ENCODE data around the gene KLHL29. TPM values are rescaled to one million over a fixed set of nuclear protein-coding genes. Genes with fewer than 3 reads are reported as not detected.

KLHL29 gene
- total RNA-seq, 1 donor from 2014 or later: 16.3 TPM

DNA sequence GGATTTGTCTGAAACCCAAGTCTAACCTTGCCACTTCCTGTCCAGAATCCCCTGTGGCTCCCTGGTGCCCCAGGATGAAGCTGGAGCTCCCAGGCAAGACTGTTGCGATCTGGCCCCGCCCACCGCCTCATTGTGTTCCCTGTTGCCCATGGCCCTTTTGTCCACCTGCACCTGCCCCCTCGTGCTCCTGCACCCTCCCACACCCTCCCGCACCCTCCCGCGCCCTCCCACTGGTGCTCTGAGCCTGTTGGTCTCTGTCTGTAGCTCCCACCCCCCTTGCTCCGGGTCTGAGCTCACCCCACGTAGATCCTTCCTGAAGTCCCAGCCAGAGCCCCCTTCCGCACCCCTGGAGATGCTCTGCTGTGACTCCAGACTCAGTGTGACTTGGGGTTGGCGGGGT, 297.5 kb downstream of the KLHL29 start:
- intact Hi-C loops (cut with DNase I): no loop called here
- H3K36me3 ChIP-seq: no peaks in the 10 kb centered on the region
- H3K27me3 ChIP-seq: no peaks in the 10 kb centered on the region
- H3K4me1 ChIP-seq: peaks cover 0 to 3% of the 10 kb centered on the region in 2 donors
- H3K4me3 ChIP-seq: no peak overlapping the region
- no peaks in the 10 kb centered on the region for H3K9me3 ChIP-seq
- H3K27ac ChIP-seq: no peak overlapping the region
- no peak for DNase-seq (ENCODE audit: low spot score in 2 of 2)
- TF ChIP-seq, protein P1, sequence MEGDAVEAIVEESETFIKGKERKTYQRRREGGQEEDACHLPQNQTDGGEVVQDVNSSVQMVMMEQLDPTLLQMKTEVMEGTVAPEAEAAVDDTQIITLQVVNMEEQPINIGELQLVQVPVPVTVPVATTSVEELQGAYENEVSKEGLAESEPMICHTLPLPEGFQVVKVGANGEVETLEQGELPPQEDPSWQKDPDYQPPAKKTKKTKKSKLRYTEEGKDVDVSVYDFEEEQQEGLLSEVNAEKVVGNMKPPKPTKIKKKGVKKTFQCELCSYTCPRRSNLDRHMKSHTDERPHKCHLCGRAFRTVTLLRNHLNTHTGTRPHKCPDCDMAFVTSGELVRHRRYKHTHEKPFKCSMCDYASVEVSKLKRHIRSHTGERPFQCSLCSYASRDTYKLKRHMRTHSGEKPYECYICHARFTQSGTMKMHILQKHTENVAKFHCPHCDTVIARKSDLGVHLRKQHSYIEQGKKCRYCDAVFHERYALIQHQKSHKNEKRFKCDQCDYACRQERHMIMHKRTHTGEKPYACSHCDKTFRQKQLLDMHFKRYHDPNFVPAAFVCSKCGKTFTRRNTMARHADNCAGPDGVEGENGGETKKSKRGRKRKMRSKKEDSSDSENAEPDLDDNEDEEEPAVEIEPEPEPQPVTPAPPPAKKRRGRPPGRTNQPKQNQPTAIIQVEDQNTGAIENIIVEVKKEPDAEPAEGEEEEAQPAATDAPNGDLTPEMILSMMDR (IDR thresholded peaks at IDR 0.05): no peak

DNA sequence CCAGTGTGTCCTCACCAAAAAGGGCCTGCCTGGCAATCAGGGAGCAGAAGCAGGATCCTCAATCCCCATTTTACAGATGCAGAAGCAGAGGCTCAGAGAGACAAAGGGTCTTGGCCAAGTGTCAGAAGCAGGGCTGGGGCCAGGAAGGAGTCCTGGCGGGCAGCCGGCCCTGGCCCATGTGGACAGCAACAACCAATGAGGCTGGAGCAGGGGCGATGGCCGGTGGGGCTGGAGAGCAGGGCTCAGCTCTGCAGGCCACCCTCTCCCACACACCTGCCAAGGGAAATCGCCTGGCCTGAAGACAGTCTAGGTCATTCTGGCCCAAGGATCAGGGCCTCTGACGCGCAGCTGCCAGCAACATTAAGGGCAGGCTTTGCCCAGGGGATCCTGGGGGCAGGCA, 298.0 kb downstream of the KLHL29 start:
- no peak overlapping the region for H3K27ac ChIP-seq
- intact Hi-C loops (cut with DNase I): no loop called here
- H3K4me3 ChIP-seq: no peak overlapping the region
- no peaks in the 10 kb centered on the region for H3K27me3 ChIP-seq
- no peaks in the 10 kb centered on the region for H3K36me3 ChIP-seq
- H3K4me1 ChIP-seq: peaks cover 0 to 3% of the 10 kb centered on the region in 2 donors
- H3K9me3 ChIP-seq: no peaks in the 10 kb centered on the region
- DNase-seq (ENCODE audit: low spot score in 2 of 2): no peak
- TF ChIP-seq, protein P1 (IDR thresholded peaks at IDR 0.05): no peak

DNA sequence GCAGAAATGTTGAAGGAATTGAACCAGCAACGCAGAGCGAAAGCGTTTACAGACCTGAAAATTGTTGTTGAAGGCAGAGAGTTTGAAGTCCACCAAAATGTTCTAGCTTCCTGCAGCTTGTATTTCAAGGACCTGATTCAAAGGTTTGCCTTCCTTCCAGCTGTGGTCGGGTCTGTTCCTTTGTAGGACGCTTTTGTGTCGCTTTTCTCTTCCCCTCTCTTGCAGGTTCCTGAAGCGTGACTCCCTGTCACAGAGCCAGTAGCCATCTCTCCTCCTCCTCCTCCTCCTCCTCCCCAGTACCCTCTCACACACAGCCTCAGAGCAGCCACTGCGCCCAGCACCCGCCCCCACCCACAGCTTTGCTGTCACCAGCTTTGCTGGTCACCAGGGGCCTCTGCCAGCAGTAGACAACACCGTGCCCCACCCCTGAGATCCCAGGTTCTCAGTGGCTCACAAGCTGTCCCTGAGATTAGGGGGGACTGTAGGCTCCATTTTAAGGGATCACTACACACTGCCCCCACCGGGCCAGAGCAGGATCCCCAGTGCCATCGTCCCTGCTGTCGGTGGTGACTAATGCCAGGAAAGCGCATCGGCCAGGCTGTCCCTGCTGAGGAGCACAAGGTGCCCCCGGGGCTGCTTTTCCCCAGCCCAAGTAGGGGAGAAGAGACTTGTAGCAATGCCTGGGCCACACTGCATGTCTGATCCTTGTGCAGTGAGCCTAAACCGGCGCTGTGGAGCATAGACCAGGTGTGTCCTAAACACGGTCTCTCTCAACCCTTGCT, 299.6 kb downstream of the KLHL29 start:
- intact Hi-C loops (cut with DNase I): no loop called here
- H3K4me3 ChIP-seq: no peak overlapping the region
- H3K9me3 ChIP-seq: no peaks in the 10 kb centered on the region
- TF ChIP-seq, protein P1 (IDR thresholded peaks at IDR 0.05): no peak
- no peaks in the 10 kb centered on the region for H3K27me3 ChIP-seq
- H3K27ac ChIP-seq: no peak overlapping the region
- H3K36me3 ChIP-seq: no peaks in the 10 kb centered on the region
- DNase-seq (ENCODE audit: low spot score in 2 of 2): no peak
- peaks cover 0 to 3% of the 10 kb centered on the region in 2 donors for H3K4me1 ChIP-seq

DNA sequence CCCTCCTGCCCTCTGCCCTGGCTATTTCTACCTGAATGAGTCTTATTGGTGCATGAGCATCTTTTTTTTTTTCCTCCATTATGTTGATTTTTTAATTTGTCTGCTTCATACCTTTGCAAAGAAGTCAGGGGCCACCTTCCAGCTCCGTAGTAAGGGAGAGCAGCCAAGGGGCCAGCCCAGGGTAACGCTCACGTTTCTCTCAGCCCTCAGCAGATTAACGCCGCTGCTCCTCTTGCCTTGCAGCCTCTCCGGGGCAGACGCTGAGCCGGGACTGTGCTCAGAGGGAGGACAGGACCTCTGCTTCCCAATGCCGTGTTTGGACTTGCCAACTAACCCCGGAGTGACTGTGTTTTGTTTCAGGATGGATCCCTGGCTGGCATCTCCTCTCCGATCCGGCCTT, 300.2 kb downstream of the KLHL29 start:
- H3K36me3 ChIP-seq: no peaks in the 10 kb centered on the region
- H3K4me1 ChIP-seq: peaks cover 0 to 3% of the 10 kb centered on the region in 2 donors
- intact Hi-C loops (cut with DNase I): no loop called here
- no peaks in the 10 kb centered on the region for H3K27me3 ChIP-seq
- no peak for DNase-seq (ENCODE audit: low spot score in 2 of 2)
- H3K27ac ChIP-seq: no peak overlapping the region
- H3K9me3 ChIP-seq: no peaks in the 10 kb centered on the region
- no peak overlapping the region for H3K4me3 ChIP-seq
- TF ChIP-seq, protein P1 (IDR thresholded peaks at IDR 0.05): no peak

DNA sequence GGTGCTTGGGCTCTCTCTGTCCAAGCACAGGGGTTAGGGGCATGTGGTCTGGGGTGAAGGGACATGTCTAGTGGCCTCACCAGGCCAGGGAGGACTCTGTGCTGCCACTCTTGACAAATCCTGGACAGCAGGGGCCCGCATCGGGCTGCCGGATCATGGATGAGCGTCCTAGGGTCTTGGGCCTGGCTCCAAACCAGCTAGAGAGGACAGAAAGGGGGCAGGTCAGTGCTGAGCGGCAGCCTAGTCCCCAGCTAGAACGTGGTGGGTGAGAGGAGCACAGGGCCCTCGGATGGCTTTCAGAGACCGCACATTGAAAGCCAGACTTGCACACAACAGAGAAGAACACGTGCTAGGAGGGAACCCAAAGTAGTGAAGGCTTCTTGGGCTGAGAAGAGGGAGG, 300.7 kb downstream of the KLHL29 start:
- H3K4me3 ChIP-seq: no peak overlapping the region
- no peaks in the 10 kb centered on the region for H3K27me3 ChIP-seq
- TF ChIP-seq, protein P1 (IDR thresholded peaks at IDR 0.05): no peak
- no peaks in the 10 kb centered on the region for H3K36me3 ChIP-seq
- H3K9me3 ChIP-seq: no peaks in the 10 kb centered on the region
- DNase-seq (ENCODE audit: low spot score in 2 of 2): no peak
- intact Hi-C loops (cut with DNase I): no loop called here
- H3K27ac ChIP-seq: no peak overlapping the region
- H3K4me1 ChIP-seq: peaks cover 0 to 3% of the 10 kb centered on the region in 2 donors
